ENCODE measurements around the gene PIK3C2G. TPM values are rescaled to one million over a fixed set of nuclear protein-coding genes. Genes with fewer than 3 reads are reported as not detected.
"Not testable (repeated sequence)": the region's sequence is repeated elsewhere in the genome, so short reads cannot be mapped to it uniquely, and the experiment has no call there.

The PIK3C2G gene
- total and polyA plus RNA-seq, 2 experiments from 2014 or later, result not detected

GRCh38 chr12:18690653-18691052 lies 429.3 kb downstream of the PIK3C2G start:
- Histone ChIP-seq H4K20me1 (ENCODE audit: insufficient read depth) (no peaks in the 10 kb centered on the region), H2AFZ (0 out of 2 replicates have a peak overlapping the region, but pooled peaks have one; percentile 37), H3K27ac (peak overlapping the region; percentile 78), H3K4me1 (ENCODE audit: insufficient read depth) (peaks cover 20% of the 10 kb centered on the region), H3K79me2 (ENCODE audit: insufficient read depth) (no peaks in the 10 kb centered on the region), H3K4me2 (ENCODE audit: unreplicated experiment) (peak overlapping the region; percentile 61), H3K9ac (0 out of 2 replicates have a peak overlapping the region, but pooled peaks have one; percentile 18), H3K27me3 (replicated peaks; ENCODE audit: insufficient read depth) (no peaks in the 10 kb centered on the region), H3K4me3 (no peak overlapping the region), H3K9me3 (ENCODE audit: low read depth) (no peaks in the 10 kb centered on the region), H3F3A (ENCODE audit: insufficient read depth) (peaks cover 15% of the 10 kb centered on the region), H3K9me2 (ENCODE audit: insufficient read depth) (no peaks in the 10 kb centered on the region), H3K36me3 (ENCODE audit: low read depth) (no peaks in the 10 kb centered on the region)
- peak; percentile 94 for DNase-seq
- WGBS, 2 experiments (ENCODE audit: low coverage in 1 of 2, low lambda C conversion rate in 2 of 2, missing lambda C conversion rate in 2 of 2), result 2% methylated on average over 4 of the region's 4 CpGs
- TF ChIP-seq EZH2phosphoT487 (IDR thresholded peaks at IDR 0.05; ENCODE audit: insufficient read depth, low read depth) (no peak), EZH2 (IDR thresholded peaks at IDR 0.05; ENCODE audit: insufficient read depth, poor library complexity, severe bottlenecking) (no peak)
- in situ Hi-C loops (cut with MboI), result no loop called here

- in situ Hi-C loops (cut with MboI); H3K9ac ChIP-seq: not testable (repeated sequence)
- peaks cover 25% of the 10 kb centered on the region for H3F3A ChIP-seq (ENCODE audit: insufficient read depth)
Measured at GRCh38 chr12:18693986-18694385, 432.7 kb downstream of the PIK3C2G start.

GRCh38 chr12:18696971-18697602 lies 435.8 kb downstream of the PIK3C2G start:
- Histone ChIP-seq H3K9me2 (ENCODE audit: insufficient read depth) (no peaks in the 10 kb centered on the region), H3K79me2 (ENCODE audit: insufficient read depth) (no peaks in the 10 kb centered on the region), H2AFZ (peak overlapping the region; percentile 4; the same call in 1 of the 2 replicates), H3K4me1 (ENCODE audit: insufficient read depth) (peaks cover 21% of the 10 kb centered on the region), H3K4me2 (ENCODE audit: unreplicated experiment) (peak overlapping the region; percentile 17), H3K4me3 (no peak overlapping the region), H3K27ac (peak overlapping the region; percentile 18), H3F3A (ENCODE audit: insufficient read depth) (peaks cover 14% of the 10 kb centered on the region), H3K36me3 (ENCODE audit: low read depth) (no peaks in the 10 kb centered on the region), H3K9me3 (ENCODE audit: low read depth) (no peaks in the 10 kb centered on the region), H3K27me3 (replicated peaks; ENCODE audit: insufficient read depth) (no peaks in the 10 kb centered on the region), H3K9ac (no peak overlapping the region), H4K20me1 (ENCODE audit: insufficient read depth) (no peaks in the 10 kb centered on the region)
- no peak for TF ChIP-seq EZH2phosphoT487 (IDR thresholded peaks at IDR 0.05; ENCODE audit: insufficient read depth, low read depth)
- TF ChIP-seq EZH2 (IDR thresholded peaks at IDR 0.05; ENCODE audit: insufficient read depth, poor library complexity, severe bottlenecking), result no peak
- in situ Hi-C loops (cut with MboI), result no loop called here
- DNase-seq, result peak; percentile 75

More at GRCh38 chr12:18693986-18694385, 432.7 kb downstream of the PIK3C2G start:
- not testable (repeated sequence) for H3K27ac ChIP-seq; H3K27me3 ChIP-seq (replicated peaks; ENCODE audit: insufficient read depth); H3K9me2 ChIP-seq (ENCODE audit: insufficient read depth); H3K4me3 ChIP-seq; H3K79me2 ChIP-seq (ENCODE audit: insufficient read depth); DNase-seq; H3K36me3 ChIP-seq (ENCODE audit: low read depth); H2AFZ ChIP-seq; H3K9me3 ChIP-seq (ENCODE audit: low read depth); H3K4me2 ChIP-seq (ENCODE audit: unreplicated experiment); H4K20me1 ChIP-seq (ENCODE audit: insufficient read depth)
- 94 to 97% methylated on average over 5 of the region's 5 CpGs for WGBS, 2 experiments (ENCODE audit: low coverage in 1 of 2, low lambda C conversion rate in 2 of 2, missing lambda C conversion rate in 2 of 2)
- H3K4me1 ChIP-seq (ENCODE audit: insufficient read depth), result peaks cover 24% of the 10 kb centered on the region

Other genes starting within 250 kb of the PIK3C2G start
- 0.51 TPM in 1 of 2 replicates, not detected in the other for gene RERGL, start 171.3 kb upstream of the PIK3C2G start, total RNA-seq (2014; rRNA removed; shearing (Covaris generic))
- 0.74 and 0.77 TPM in 2 replicates for gene RERGL, start 171.3 kb upstream of the PIK3C2G start, polyA plus RNA-seq (2016; fragmentation: Nextera tagmentation; extraction: Ambion mirVana)